ENCODE data around the gene TOR1AIP1.

GRCh38 chr1:179911812-179912211 is 29.7 kb downstream of the TOR1AIP1 start:
- no peak for TF ChIP-seq NR3C1 (CRISPR knock-in tag; conservative IDR thresholded peaks at IDR 0.05; ENCODE audit: low read depth)
- no peak for TF ChIP-seq CTCF (IDR thresholded peaks at IDR 0.05)
- TF ChIP-seq GABPB1 (CRISPR knock-in tag; IDR thresholded peaks at IDR 0.05): no peak
- no peak for TF ChIP-seq ETV6 (CRISPR knock-in tag; IDR thresholded peaks at IDR 0.05)
- TF ChIP-seq TP53 (CRISPR knock-in tag; IDR thresholded peaks at IDR 0.05): no peak
- TF ChIP-seq ZNF416 (CRISPR knock-in tag; IDR thresholded peaks at IDR 0.05): no peak
- TF ChIP-seq ZNF423 (CRISPR knock-in tag; IDR thresholded peaks at IDR 0.05): no peak
- no peak for TF ChIP-seq USF1 (CRISPR knock-in tag; IDR thresholded peaks at IDR 0.05)
- TF ChIP-seq NR2C2 (CRISPR knock-in tag; IDR thresholded peaks at IDR 0.05): no peak
- no peak for TF ChIP-seq CREB1 (CRISPR knock-in tag; IDR thresholded peaks at IDR 0.05)
- no peak for TF ChIP-seq CBFB (CRISPR knock-in tag; IDR thresholded peaks at IDR 0.05; ENCODE audit: low read depth)

Data from WTC11 (cell line).